Stromal cell of bone marrow (primary cell): Measurements from ENCODE around the gene NLGN1.
A peak's percentile ranks its signal among the peaks of the same experiment; 100 is the strongest.

Experiments
- DNase-seq: peaks from one replicate; pipeline ENCODE4 v3.0.0-alpha.2; 2012; ENCODE audit warnings: low read depth

The NLGN1 gene

GRCh38 chr3:173913397-173913796, 515.9 kb downstream of the NLGN1 start:
- DNase-seq, result no peak

DNA sequence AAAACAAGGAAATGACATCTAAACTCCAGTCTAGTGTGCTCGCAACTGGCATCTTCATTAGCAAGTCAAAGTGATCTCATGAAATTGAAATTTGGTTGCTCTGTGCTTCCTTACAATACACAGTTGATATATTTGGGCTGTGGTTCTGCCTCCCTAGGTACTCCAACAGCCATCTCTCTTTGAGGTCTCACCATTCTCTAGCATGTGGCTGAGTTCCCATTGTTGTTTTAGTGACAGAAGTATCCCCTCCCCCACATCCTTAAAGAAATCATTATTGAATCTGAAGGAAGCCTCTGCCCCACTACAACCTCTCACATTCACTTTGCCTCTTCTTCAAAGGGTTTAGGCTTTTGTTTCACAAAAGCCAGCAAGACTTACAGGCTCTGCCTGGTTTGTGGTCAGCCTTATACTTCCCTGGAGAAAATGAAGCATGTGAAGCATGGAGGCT, 516.5 kb downstream of the NLGN1 start:
- no peak for DNase-seq

DNA sequence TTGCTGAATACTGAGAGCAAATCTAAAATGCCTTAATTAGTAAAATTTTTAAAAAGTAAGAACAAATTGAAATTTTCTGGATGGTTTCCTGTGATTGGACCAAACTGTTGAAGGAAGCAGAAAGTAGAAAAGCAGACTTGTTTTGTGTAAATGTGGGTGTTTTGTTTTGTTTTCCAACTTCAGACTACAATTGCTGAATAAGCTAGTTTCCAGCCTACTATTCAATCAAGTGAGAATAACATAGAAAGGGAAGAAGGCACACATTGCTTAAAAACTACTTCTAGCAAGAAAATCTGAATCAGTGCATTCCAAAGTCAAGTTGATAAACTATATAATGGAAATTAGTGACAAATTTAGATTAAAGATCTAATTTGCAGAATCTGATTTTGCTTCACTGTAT, 519.3 kb downstream of the NLGN1 start:
- DNase-seq, result no peak

DNA sequence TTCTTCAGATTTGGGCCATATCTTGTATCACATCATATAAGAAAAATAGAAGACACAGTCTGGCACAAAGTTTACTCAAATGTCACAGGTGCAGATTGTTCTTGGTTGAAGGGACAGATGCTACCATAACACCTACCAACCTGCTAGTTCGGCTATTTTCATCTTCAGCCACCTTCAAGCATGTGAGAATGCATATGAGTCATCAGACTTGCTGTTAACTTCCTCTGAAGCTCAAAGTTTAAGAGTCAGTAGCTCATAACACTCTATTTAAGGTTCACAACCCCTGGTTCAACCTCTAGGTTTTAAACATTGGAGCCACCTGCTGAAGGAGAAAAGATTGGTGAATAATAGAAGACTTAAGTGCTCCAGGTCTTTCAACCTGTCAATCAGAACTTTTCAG, 522.8 kb downstream of the NLGN1 start:
- no peak for DNase-seq

DNA sequence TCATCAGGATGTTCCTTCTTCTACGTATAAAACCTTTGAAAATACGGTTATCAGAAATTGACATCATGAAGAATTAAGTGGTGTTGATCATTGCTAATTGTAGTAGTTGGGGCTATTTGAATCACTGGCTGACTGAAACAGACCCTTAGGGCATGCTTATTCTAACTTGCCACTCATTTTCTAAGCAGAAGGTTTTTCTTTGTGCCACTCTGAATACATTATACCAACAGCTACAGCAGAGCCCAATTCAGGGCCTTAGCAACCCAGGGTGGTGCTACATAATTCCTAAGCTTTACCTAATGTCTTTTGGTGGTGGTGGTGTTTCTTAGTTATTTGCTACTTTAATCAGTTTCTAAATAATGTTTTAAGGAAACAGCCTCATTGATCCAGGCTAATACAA, 524.2 kb downstream of the NLGN1 start:
- DNase-seq, result no peak

DNA sequence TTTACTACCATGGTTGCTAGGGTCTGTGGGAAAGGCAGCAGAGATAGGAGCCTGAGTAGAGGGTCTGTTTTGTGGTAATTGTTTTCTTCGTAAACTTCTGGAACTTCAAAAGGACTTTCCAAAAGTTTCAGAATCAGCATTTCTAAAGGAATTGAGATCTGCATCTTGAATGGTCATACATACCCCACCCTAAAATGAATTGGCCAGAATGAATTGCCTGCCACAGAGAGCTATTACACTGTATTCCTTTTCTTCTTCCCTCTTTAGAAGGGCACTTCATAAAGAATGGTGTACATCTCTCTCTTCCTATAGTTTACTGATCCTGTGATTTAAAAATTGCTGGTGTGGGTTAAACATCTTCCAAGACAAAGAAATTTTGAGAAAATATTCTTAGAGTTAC, 525.7 kb downstream of the NLGN1 start:
- no peak for DNase-seq

- no peak for DNase-seq
These were observed 532.7 kb downstream of the NLGN1 start for GRCh38 chr3:173930251-173930650.

GRCh38 chr3:173932624-173933023, 535.1 kb downstream of the NLGN1 start:
- DNase-seq, result peak; percentile 55

DNA sequence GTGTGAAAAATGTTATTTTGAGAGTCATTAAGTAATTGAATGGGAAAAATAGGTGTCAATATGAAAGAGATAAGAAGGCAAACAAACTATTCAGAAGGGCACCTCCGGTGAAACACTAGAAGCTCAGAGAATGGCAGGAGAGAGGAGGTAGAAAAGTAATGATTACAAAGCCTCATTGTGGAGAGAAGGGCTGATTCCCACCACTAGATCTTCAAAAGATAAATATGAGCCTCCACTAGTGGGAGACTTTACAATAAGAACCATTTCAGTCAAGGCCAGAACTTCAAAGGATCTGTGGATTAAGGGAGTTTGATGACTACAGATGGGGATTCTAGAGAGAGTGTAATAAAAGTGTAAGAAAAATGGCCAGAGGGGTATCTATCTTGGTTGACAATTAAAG, 535.6 kb downstream of the NLGN1 start:
- DNase-seq, result no peak

- DNase-seq, result no peak
These were observed 538.8 kb downstream of the NLGN1 start for GRCh38 chr3:173936316-173936715.

GRCh38 chr3:173938159-173938558, 540.6 kb downstream of the NLGN1 start:
- peak; percentile 52 for DNase-seq

DNA sequence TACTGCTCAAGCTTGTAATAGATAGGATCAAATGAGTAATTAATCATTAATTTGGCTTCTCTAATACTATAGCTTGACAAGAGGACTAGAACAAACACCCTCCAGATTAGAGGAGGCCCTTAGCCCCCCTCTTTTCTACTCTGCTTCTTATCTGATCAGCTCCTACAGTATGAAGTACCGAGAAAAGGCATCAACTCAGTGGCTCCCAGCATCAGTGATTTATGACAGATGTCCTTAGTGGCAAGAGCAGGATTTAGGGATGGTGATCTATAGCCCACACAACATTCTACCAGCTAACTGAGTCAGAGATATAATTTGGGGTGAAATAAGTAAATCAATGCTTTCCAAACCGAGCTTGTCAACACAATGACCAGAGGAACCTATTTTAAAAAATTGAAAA, 541.1 kb downstream of the NLGN1 start:
- no peak for DNase-seq

DNA sequence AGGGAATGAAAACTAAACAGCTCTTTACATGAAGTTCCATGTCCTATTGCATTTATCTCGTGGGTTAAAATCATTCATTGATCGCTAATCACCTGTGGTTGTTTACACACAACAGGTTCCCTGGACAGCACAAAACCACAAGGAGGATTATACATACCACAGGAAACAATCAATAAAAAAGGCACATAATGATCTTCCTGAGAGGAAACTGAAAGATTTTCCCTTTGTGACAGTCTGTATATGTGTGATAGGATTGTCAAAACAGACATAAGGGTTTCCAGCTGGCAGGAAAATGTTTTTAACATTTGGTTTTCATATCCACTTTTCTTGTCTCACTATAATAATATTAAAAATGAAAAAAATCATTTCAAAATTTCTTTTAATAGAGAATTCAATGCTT, 541.8 kb downstream of the NLGN1 start:
- DNase-seq, result no peak

- DNase-seq, result no peak
These were observed 545.7 kb downstream of the NLGN1 start for GRCh38 chr3:173943264-173943663.

DNA sequence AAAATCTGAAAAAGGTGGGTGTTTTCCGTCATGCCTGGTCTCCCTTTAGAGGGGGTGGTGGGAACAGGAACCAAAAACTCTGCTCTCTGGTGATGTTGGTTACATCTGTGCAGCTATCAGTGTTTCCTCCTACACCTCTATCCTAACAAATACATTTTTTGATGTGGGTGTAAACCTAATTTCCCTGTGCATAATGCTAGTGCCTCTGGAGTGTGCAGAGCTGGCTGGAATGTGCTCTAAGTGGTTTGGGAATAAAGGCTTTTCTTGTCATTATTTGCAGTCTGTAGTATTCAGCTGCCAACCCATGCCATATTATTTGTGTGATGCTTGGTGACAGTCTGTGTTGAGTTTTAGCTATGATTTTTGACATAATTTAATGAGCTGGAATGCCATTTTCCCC, 547.6 kb downstream of the NLGN1 start:
- no peak for DNase-seq

DNA sequence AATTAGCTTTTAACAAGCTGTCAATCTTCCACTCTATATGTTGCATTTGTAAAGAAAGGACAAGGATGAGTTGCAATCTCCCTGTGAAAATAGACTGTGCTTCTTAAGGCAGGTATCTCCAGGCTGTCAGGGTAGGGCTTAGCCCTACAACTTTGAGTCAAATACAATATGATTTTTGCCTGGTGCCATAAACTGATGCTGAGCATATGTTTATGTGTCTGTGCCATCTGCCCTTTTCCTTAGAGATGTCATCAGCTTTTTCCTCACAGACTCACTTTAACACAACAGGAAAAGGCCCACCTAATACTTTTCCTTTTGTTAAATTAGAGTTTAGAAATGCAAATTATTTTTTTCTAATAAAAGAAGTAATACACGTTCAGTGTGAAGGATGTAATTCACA, 548.3 kb downstream of the NLGN1 start:
- no peak for DNase-seq

- DNase-seq, result no peak
These were observed 557.1 kb downstream of the NLGN1 start for GRCh38 chr3:173954647-173955046.

GRCh38 chr3:173957646-173958045, 560.1 kb downstream of the NLGN1 start:
- DNase-seq, result no peak

- no peak for DNase-seq
These were observed 561.3 kb downstream of the NLGN1 start for GRCh38 chr3:173958805-173959204.

GRCh38 chr3:173970281-173970680, 572.7 kb downstream of the NLGN1 start:
- no peak for DNase-seq

- no peak for DNase-seq
These were observed 578.7 kb downstream of the NLGN1 start for GRCh38 chr3:173976281-173976680.

DNA sequence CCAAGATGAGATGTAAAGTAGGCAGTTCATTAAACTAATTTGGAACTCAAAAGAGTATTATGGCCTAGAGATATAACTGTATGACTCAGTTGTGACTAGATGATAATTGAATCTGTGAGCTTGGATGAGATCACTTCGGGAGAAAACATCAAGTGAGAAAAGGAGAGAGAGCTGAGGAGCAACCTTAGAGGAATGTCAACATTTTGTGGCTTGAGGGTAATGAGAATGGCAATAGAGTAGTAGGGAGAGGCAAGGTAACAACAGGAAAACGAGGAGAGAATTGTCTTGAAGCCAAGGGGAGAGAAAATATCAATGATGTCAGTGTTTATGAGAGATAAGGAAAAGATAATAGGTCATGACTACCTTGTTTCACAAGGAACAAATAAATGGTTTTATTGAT, 580.2 kb downstream of the NLGN1 start:
- DNase-seq, result peak; percentile 25

GRCh38 chr3:173983343-173983742, 585.8 kb downstream of the NLGN1 start:
- peak; percentile 13 for DNase-seq

DNA sequence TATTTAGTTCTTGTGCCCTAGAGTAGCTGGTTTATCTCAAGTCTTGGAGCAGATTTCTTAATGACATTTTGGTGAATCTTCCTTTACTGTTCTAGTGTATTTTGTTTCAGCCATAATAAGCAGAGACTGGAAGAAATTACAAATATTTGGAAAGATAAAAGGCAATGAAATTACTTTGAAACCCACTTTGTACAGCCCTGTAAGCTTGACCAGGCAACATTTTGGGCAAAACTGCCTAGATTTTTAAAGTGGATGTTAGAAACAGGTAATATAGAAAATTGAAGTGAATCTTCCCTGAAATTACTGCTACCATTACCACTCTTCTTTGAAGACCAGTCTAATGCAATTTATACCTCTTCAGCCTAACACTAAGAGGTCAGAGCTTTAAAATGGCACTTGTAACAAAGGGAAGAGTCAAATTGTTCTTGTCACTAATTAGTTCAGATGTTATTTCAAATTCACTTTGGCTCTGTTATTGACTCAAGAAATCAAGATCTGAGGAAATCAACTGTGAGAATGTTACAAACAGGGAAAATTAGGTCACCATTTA, 589.4 kb downstream of the NLGN1 start:
- DNase-seq, result no peak

DNA sequence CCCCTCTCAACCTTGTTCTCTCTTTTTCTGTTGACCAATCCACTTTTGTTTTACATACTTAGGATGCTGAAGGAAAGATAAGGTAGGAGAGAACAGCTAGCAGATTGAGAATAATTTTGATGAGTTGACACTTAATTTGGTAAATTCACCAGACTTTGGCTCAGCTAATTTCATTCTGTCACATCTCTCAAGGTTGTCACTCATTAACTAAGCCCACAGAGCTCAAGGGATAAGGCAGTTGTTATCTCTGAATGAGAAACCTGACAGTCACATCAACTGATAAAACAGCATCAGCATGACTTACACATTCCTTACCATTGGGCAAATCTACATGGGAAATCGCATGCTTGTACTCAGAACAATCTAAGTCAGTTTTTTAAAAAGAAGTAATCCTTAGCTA, 591.4 kb downstream of the NLGN1 start:
- no peak for DNase-seq
